HG03520 (cell line): Measurements from ENCODE around the gene FBXO33.

Experiments
- ATAC-seq: cut with Tn5 transposase; IDR thresholded peaks from one replicate; pipeline ENCODE4 v1.9.1; 2021; ENCODE audit warnings: mild to moderate bottlenecking, moderate library complexity; ENCODE audit not compliant: unreplicated experiment

FBXO33 gene, protein sequence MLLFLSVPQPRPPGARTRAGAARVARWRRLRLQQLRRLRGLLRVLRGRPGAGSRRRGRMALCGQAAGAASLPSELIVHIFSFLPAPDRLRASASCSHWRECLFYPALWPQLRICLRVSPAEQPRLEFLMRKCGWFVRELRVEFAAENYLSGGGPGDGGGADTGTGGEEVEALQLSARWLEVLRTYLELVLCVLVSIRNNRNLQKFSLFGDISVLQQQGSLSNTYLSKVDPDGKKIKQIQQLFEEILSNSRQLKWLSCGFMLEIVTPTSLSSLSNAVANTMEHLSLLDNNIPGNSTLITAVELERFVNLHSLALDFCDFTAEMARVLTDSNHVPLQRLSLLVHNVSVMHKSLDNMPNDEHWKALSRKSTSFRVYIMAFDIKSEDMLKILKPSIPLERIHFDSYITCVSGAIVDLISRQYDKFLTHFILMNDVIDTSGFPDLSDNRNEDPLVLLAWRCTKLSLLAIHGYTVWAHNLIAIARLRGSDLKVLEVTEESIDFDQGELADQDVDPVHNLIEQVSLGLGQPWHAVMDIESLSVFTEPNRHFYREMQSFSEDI

DNA sequence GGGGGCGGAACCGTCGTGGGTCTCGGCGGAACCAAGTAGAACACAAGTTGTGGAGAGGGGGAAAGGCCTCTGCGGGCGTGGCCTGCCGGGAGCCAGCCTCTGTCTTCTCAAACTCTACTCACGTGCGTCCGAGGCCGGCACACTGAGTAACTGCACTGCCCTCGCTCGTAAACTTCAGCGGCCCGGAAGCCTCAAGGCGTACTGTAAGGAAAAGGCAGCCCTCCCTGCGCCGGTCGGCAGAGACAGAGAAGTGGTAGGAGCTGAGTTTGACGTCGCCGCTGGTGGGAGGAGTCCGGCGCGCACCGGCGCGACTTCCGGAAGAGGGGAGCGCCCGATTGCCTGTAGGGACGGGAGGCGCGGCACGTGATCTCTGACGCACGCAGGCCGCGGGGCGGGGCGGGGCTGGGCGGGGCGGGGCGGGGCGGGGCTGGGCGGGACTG is at the start of gene FBXO33:
TSS of gene FBXO33 (minus strand) at position 255 of the 440 bp plus-strand sequence. CDS start 271 bp downstream, outside the sequence.
- peak; percentile 80 for ATAC-seq

DNA sequence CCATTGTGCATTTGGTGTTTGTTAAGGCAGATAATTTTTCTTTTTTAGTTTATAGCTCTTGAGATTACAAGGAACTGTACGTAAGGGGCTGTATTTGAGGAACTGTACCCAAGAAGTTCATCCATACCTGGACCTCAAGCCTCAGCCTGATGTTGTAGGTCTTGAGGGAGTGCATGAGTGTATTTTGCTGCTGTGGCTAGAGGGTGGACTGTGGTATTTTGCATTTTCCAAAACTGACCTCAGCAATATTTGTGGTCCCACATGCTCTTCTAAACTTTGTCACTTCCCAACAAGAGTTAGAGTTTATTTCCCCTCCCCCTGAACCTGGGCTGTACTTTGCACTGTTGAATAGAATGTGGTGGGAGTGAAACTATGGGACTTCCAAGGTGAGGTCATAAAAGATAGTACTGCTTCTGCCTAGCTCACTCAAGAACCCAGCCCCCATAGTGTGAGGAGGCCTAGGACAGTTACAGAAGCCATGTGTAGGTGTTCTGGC is 42.2 kb upstream of the FBXO33 start:
- ATAC-seq = peak; percentile 89

DNA sequence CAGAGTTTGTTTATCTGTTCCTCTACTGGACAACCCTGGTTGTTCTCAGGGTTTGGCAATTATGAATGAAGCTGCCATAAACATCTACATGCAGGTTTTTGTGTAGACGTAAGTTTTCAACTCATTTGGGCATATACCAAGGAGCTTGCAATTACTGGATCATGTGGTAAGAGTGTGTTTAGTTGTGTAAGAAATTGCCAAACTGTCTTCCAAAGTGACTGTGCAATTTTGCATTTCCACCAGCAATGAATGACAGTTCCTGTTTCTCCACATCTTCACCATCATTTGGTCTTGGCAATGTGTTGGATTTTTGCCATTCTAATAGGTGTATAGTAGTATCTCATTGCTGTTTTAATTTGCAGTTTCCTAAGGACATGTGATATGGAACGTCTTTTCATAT is 39.8 kb upstream of the FBXO33 start:
- no peak for ATAC-seq

DNA sequence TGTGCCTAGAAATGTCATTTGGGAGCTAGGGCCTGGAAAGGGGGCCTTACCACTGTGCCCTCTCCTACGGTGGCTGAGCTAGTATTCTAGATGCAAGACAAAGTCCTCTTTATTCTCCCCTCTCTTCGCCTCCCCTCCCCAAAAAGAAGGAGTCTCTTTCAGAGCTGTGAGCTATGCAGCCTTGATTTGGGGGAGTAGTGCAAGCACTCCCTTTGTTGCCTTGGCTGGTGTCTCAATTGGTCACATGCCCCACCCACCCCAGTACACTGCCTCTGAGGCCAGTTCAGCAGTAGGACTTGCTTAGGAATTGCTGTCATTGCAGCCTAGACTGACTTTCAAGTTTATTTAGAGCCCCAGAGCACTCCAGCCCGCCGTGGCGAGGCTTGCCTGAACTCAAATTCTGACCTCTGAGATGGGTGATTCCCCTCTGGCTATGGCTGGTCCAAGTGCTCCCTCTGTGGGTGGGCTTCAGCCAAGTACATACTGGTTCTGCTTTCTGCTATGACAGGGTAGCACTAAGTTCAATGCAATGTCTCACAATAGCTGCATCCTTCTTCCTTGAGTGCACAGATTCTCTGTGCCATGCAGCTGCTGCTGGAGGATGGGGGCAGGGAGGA is 37.0 kb upstream of the FBXO33 start:
- peak; percentile 95 for ATAC-seq

DNA sequence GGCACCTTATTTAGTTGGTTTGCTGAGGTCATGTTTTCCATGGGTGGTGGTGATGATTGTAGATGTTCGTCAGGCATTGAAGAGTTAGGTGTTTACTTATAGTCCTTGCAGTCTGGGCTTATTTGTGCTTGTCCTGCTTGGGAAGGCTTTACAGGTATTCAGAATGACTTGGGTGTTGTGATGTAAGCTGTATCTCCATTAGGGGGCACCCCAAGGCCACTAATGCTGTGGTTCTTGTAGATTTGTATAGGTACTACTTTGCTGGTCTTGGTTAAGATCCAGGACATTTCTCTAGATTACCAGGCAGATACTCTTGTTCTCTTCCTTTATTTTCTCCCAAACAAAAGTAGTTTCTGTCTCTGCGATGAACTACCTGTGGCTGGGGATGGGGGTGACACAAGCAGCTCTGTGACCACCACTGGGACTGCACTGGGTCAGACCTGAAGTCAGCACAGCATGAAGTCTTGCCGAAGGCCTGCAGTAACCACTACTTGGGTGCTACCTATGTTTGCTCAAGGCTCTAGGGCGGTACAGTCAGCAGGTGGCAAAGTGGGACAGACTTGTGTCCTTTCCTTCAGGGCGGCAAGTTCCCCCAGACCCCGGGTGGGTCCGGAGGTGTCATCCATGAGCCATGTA is 35.8 kb upstream of the FBXO33 start:
- peak; percentile 49 for ATAC-seq

DNA sequence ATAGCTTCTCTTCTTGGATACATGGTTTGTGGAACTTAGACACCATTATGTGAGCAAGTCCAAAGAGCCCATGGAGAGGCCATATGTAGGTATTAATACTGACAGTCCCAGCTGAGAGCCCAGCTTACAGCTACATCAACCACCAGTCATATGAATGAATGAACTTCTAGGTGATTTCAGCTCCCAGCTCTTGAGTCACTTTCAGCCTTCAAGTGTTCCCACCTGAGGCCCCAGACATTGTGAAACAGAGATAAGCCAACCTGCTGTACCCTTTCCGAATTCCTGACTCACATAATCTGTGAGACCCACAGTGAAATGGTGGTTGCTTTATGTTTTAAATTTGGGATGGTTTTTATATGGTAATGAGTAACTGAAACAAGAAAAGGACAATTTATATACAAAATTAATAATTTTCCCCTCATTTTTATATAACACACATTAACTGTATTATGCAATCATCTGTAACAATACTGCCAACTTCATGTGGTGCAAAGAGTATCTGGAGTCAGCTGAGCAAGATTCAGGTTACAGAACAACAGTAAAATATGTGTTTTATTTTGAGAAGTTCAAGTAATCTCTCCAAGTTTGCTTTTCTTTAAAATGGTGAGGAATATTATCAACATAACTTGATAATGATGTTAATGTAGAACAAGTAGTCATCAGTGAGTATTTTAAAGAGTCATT is 27.7 kb upstream of the FBXO33 start:
- ATAC-seq = no peak

DNA sequence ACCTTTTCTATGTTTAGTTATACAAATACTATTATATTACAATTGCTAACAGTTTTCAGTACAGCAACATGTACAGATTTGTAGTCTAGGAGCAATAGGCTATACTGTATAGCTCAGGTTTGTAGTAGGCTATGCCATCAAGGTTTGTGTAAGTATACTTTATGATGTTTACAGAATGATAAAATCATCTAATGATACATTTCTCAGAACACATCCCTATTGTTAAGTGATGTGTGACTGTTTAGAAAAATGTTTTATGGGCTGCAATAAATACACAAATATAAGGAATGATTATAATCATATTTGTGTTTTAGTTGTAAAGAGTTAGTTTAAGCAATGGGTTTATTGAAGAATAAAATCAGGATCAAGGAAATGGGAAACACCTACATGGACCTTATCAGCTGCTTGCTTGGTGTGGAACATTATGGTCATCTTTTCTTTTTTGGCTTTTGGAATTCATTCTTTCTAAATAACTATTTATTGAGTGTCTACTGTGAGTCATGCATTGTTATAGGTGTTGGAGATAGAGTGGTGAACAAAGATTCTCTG is 24.5 kb upstream of the FBXO33 start:
- no peak for ATAC-seq

DNA sequence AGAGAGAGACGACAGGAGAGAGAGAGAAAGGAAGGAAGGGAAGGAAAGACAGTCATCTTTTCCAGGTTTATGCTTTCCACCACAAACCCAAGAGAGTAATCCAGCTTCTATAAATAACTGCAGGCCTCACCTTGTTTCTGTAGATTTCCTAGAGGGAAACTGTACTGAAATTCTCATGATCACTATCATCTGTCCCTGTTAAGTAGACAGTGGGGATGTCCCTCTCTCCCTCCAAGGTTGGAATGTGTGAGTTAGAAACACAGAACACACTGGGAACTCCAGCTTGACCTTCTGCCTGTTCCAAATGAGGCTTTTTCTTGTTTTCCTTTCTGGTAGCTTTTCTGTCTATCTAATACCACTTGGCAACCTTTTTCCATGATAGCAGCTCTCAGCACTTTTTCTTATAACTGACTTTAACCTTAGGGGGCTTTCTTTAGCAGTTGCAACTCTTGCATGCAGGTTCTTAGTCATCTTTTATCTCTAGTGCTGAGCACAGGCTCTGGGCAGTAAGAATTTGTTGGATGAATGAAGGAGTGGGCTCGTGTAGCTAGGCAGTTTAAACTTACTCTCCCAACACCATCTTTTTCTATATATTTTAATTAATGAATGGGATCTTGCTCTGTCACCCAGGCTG is 22.8 kb upstream of the FBXO33 start:
- no peak for ATAC-seq

DNA sequence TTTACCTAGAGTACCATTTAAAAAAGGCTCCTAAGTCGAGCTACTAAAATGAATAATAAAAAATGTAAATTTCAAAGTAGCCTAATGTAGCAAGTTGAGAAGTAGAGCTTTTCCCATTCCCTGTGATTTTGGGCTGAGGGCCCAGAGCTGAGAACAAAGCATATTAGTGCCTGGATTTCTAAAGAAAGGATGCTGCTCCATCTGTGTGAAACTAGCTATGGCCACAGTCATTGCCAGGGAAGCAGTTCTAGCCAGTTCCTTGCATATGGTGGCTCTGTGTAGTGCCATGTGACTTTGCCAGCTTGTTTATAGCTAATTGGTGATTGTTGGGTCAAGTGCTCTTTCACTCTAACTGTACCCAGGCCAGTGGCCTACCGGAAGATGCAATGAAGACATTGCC is 20.4 kb upstream of the FBXO33 start:
- no peak for ATAC-seq

DNA sequence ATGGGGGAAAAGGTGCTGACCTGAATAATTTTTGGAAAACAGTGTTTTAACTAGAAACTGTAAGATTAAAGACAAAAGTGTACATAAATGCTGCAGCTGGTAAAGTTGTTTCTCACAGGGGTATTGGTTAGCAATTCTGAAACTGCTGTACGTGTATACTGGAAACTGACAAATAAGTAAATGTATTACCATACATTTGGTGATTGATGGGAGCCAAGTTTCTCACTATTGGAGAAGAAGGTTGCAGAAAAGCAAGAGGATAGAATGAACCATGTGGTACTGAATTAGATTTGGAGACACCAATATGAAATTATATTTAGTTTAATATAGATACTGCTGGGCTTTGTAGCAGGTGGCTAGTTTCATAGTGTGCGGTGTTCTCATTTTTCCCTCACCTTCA is 19.6 kb upstream of the FBXO33 start:
- peak; percentile 44 for ATAC-seq

DNA sequence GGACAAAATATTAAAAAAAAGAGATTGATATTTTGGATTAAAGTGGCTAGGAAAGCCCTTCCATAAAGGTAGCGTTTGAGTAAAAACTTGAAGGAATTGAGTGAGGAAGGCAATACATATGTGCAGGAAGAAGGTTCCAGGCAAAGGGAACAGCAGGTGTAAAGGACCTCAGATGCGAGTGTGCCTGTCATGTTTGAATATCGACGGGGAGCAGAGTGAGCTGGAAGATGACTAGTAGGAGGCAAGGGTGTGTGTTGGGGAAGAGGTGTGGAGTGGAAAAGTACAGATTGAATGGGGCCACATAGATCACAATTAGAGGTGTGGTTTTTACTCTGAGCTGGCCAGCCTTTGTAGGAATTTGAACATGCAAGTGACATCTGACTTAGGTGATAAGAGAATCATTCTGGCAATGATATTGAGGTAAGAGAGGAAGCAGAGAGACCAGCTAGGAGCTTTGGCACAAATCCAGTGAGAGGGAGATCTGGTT is 15.0 kb upstream of the FBXO33 start:
- ATAC-seq = no peak

DNA sequence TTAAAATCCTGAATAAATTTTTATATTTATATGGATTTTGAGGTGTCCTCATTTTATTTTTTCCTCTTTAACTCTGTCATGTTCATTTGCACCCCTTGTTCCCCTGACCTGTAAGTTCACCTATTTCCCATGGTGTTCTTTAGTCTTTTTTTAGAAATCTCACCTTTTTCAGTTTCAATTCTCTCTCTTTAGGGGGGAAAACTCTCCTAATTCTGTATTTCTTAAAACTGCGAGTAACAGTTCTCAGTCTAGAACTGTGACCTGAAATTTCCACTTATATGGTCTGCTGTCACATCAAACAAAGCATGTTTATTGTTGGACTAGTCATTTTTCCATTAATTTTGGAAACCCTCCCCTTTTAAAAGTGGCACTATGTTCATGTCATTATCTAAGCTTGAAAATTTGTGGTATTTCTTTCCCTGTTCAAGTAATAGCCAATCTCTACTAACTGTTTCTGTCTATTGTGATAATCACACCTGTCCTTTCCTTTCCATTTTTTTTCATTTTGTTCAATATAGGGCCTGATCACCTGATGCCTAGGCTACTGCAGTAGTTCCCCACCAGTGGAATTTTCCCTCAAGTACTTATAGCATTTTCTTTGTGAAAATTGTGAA is 14.0 kb upstream of the FBXO33 start:
- ATAC-seq = peak; percentile 51

DNA sequence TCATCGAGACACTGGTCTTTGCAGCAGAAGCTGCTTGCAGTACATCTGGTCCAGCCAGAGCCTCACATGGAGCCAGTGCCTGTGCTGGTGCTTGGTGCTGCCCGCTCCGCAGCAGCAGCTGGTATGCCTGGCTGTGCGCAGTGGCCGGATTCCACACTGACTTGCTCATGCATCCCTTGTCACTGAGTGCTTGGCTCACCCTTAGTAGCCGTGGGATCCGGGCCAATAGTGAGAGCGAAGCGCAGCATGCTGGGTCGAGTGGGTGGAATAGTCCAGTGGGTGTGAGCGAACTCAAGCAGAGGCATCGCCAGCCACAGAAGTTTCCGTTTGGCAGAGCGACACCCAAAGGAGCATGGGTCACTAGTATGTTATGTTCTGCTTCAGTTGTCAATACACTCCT is 10.1 kb upstream of the FBXO33 start:
- ATAC-seq = no peak

DNA sequence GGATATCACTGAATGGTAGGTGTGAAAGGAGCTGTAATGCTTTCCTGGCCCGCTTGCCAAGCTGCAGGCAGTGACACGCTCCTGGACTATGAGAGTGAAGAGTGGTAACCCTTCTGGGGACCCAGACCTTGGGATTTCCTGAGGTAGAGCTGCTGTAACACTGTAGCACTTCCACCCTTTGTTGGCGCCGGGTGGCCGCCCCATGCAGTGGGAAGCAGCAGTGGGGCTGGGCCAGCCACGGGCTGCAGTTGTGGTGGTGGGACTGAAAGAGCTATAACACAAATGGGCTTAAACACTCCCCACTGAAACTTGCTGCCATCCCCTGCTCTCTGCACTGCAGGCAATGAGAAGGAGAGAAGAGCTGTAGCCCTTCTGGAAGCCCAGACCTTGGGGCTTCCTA is 9.6 kb upstream of the FBXO33 start:
- no peak for ATAC-seq

DNA sequence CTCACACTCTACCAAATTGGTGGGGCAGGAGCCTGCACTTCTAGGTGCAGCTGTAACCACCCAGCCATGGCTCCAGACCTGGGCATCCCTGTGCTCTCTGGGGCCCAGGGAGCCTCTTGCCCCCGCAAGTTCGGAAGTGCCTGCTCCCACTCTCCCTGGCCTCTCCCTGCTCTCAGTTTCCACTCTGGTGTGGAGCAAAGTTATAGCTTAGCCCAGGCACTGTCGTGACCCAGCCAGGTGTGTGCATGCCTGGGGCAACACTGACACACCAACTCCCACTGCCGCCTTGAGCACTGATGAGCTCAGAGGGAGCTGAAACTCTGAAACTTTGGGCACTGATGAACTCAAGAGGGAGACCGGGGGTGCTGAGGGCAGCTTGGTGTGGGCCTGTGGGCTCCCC is 8.7 kb upstream of the FBXO33 start:
- no peak for ATAC-seq

DNA sequence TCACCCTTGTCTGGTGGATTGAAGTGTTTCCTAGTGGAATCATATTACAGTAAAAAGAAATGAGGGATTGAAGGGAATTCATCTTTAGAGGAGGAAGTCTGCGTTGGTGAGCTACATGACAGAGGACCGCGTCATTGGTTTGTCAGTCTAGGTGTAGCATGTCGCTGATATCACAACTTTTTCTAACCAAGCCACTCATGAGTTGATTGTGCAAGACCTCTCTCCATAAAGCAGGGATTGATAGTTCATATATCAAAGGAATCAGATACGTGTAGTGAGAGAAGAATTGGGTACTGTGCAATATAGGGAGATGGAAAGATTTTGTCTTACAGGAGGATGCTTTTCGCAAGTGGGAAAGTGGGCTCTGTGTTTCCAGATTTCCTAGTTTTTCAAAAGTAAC is 3.0 kb upstream of the FBXO33 start:
- ATAC-seq = no peak

DNA sequence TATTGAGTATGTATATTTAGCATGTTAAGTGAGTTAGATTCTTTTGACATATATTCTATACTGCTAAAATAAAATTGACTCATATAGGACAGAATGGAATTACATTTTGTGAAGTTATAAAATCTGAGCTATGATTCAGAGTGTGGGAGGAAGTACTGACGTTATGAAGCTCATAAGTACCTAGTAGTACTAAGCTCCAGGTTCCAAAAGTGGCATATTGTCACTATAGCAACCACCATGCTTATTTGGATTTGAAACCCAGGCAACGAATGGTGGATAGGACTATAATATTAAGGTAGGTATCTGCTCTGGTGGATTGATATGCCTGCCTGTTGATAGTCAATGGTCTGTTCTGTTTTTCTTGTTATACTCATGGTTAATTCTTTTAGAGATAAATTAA is 2.2 kb upstream of the FBXO33 start:
- ATAC-seq = no peak

DNA sequence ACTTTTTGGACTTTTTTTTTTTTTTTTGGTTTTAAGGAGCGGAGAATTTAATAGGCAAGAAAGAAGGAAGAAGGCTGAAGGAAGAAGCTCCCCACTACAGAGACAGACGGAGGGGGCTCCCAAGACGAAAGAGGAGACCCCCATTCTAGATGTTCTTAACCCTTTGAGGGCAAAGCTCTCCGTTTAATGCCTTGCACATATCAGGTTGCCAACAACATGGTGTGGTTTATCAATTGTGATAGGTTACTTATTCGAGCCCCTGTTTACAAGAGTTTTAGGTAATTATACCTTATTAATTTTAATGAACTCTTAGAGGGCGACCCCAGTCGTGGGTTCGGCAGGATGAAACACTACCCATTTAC is 1.2 kb upstream of the FBXO33 start:
- ATAC-seq = no peak

DNA sequence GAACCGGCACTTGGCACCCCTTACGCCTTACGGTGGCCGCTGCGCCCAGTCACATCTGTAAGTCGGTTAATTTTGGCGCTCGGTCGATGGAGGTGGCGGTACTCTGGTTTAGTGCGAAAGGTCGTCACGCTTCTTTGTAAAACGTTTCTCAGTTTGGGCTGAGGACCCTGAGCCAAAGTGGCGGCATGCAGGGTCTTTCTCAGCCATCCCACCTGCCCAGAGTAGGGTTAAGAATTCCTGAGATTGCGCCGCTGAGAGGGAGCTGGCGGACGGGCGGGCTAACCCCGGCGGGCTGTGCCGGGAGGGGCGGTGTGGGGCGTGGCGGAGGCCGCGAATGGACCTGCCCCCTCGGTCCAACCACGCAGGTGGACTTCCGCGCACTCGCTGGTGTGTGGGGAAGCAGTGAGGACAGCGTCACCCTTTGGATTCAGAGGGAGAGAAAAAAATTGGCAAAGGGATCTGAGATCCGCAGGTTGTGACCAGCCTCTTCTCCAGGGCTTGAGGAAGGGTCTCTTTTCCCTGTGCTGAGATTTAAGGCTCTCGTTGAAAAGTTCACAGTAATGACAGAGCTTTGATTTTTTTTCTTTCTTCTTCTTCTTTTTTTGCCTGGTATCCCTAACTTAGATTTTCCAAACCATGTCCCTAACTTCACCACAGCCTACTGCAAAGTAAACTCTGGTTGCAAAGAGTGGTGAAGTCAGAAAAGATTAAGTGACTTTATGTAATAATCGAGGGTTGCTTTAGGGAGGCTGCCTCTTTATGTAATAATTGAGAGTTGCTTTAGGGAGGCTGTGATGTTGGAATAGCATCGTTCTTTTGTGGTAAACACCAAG is 602 bp upstream of the FBXO33 start:
- ATAC-seq = peak; percentile 57
